ENCODE data around the gene ARHGAP26.

DNA sequence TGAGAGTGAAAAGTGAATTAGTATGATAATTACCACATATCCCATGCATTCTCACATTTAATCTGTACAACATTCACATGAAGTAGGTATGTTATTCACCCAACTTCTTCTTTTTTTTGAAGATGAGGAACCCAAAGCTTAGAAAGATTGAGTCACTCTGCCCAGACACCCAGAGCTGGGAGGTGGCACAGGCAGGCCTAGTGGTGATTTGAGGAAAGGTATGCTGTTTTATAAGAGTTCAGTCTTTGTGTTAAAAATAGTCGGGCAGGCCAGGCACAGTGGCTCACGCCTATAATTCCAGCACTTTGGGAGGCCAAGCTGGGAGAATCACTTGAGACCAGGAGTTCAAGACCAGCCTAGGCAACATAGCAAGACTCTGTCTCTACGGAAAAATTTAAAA, 348.0 kb downstream of the ARHGAP26 start:
- TF ChIP-seq, protein P1, sequence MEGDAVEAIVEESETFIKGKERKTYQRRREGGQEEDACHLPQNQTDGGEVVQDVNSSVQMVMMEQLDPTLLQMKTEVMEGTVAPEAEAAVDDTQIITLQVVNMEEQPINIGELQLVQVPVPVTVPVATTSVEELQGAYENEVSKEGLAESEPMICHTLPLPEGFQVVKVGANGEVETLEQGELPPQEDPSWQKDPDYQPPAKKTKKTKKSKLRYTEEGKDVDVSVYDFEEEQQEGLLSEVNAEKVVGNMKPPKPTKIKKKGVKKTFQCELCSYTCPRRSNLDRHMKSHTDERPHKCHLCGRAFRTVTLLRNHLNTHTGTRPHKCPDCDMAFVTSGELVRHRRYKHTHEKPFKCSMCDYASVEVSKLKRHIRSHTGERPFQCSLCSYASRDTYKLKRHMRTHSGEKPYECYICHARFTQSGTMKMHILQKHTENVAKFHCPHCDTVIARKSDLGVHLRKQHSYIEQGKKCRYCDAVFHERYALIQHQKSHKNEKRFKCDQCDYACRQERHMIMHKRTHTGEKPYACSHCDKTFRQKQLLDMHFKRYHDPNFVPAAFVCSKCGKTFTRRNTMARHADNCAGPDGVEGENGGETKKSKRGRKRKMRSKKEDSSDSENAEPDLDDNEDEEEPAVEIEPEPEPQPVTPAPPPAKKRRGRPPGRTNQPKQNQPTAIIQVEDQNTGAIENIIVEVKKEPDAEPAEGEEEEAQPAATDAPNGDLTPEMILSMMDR (IDR thresholded peaks at IDR 0.05), result no peak
- TF ChIP-seq POLR2A (IDR thresholded peaks at IDR 0.05), result no peak
